ENCODE data around the gene PPP1R15B. TPM values are rescaled to one million over a fixed set of nuclear protein-coding genes. Genes with fewer than 3 reads are reported as not detected.

Gene PPP1R15B
- total and polyA plus RNA-seq, 10 of the 15 experiments (the other 5 are each of a cell fraction or from before 2014, with no cell fraction given): 13.9 to 38.1 (median 26.5) TPM

- Histone ChIP-seq H3K9me3 (replicated peaks; ENCODE audit: control insufficient read depth, insufficient read depth, low read length) (no peaks in the 10 kb centered on the region), H2AFZ (ENCODE audit: control insufficient read depth, low read depth, low read length) (no peak overlapping the region), H3K4me3 (no peak overlapping the region), H3K36me3 (ENCODE audit: control insufficient read depth in 2 of 2, insufficient read depth in 2 of 2, low read length in 1 of 2) (peaks cover 8 to 9% of the 10 kb centered on the region in 2 experiments), H3K27ac (ENCODE audit: control insufficient read depth, insufficient read depth) (no peak overlapping the region), H3K27me3 (replicated peaks in 1 of 2; ENCODE audit: control insufficient read depth in 2 of 2, insufficient read depth in 2 of 2, low read length in 1 of 2) (no peaks in the 10 kb centered on the region), H3K4me2 (ENCODE audit: control insufficient read depth, insufficient read depth) (no peak overlapping the region), H3K79me2 (ENCODE audit: control insufficient read depth, insufficient read depth, low read length) (no peaks in the 10 kb centered on the region), H3K9ac (ENCODE audit: control insufficient read depth, insufficient read depth, low read length) (no peak overlapping the region), H3K4me1 (ENCODE audit: control insufficient read depth, insufficient read depth, low read length) (peaks cover 36% of the 10 kb centered on the region), H4K20me1 (ENCODE audit: control insufficient read depth, insufficient read depth) (no peaks in the 10 kb centered on the region)
- intact Hi-C loops (cut with micrococcal nuclease; ENCODE audit: unreplicated experiment) (no loop called here), in situ Hi-C loops (cut with MboI) (no loop called here)
- no peak for ATAC-seq
- WGBS (ENCODE audit: insufficient coverage, insufficient replicate concordance, low lambda C conversion rate, missing lambda C conversion rate): 85% methylated on average over 4 of the region's 4 CpGs
- DNase-seq (ENCODE audit: low read depth, low spot score): no peak
- FAIRE-seq: no peak
- POLR2A ChIA-PET: no interaction called here
- BruUV-seq (replicated peaks): no TSS peak
- CTCF ChIA-PET: interaction anchor here (1.7 to 51.8 kb wide), 2 partner anchors 28 to 31 kb away, joined by 5 to 2021 read pairs; partner anchors contain the start of gene PIK3C2B
- RAD21 ChIA-PET (ENCODE audit: unreplicated experiment): interaction anchor here (1.0 kb wide), 1 partner anchor 9 kb away, joined by 3 read pairs; no protein-coding TSS in a partner anchor
- SMC1A ChIA-PET (ENCODE audit: uncharacterized antibody, unreplicated experiment): interaction anchor here (1.8 kb wide), 1 partner anchor 19 kb away, joined by 4 read pairs; no protein-coding TSS in a partner anchor
- TF ChIP-seq NR2C1 (IDR thresholded peaks at IDR 0.05) (no peak), POLR2AphosphoS2 (IDR thresholded peaks at IDR 0.05; ENCODE audit: low read depth, low read length) (no peak), CEBPB (IDR thresholded peaks at IDR 0.05; ENCODE audit: borderline replicate concordance in 1 of 2, low read depth in 2 of 2, low read length in 2 of 2) (no peak), ELK1 (IDR thresholded peaks at IDR 0.05; ENCODE audit: low read depth, low read length) (no peak), BCLAF1 (IDR thresholded peaks at IDR 0.05) (no peak), CBX3 (IDR thresholded peaks at IDR 0.05; ENCODE audit: borderline replicate concordance, low read depth) (no peak), NR2C2 (IDR thresholded peaks at IDR 0.05; ENCODE audit: borderline replicate concordance, control insufficient read depth, insufficient read length, low read depth) (no peak), SUZ12 (IDR thresholded peaks at IDR 0.05; ENCODE audit: unreplicated experiment) (no peak), TAF1 (IDR thresholded peaks at IDR 0.05; ENCODE audit: borderline replicate concordance, low read depth, low read length) (no peak), JUNB (IDR thresholded peaks at IDR 0.05) (no peak), USF1 (IDR thresholded peaks at IDR 0.05; ENCODE audit: borderline replicate concordance, extremely low read length, insufficient read depth, low read depth, low read length) (no peak), NFIC (IDR thresholded peaks at IDR 0.05; ENCODE audit: low read depth, low read length) (no peak), CREB1 (IDR thresholded peaks at IDR 0.05; ENCODE audit: low read depth) (no peak), SREBF1 (IDR thresholded peaks at IDR 0.05; ENCODE audit: low read length) (no peak)
- TF ChIP-seq, protein P1, sequence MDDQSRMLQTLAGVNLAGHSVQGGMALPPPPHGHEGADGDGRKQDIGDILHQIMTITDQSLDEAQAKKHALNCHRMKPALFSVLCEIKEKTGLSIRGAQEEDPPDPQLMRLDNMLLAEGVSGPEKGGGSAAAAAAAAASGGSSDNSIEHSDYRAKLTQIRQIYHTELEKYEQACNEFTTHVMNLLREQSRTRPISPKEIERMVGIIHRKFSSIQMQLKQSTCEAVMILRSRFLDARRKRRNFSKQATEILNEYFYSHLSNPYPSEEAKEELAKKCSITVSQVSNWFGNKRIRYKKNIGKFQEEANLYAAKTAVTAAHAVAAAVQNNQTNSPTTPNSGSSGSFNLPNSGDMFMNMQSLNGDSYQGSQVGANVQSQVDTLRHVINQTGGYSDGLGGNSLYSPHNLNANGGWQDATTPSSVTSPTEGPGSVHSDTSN (IDR thresholded peaks at IDR 0.05; ENCODE audit: insufficient replicate concordance, low read depth, low read length): no peak
Observed at GRCh38 chr1:204459706-204460105, 48.1 kb upstream of the PPP1R15B start.

Measured in GM12878 (cell line).